HepG2 (cell line): ENCODE results near the gene ARMC3. TPM values are rescaled to one million over a fixed set of nuclear protein-coding genes. Genes with fewer than 3 reads are reported as not detected.

Experiments used
- ATAC-seq: fragments of 200-7000 bp; cut with Tn5 transposase; 3 replicates; pipeline ENCODE4 v1.9.1; 2020; ENCODE audit warnings: mild to moderate bottlenecking, moderate library complexity
- BruUV-seq: library from RNA; stranded (reverse); fragments of 400-500 nt; replicated peaks from 2 replicates; lab custom pipeline; 2021; lab: Mats Ljungman, UMichigan
- CTCF ChIA-PET: fragments of 300-600 bp; formaldehyde crosslinking; extraction: SDS; loops from one replicate; lab custom pipeline; 2021; ENCODE audit warnings: low total read pairs, inconsistent platforms, low intra/inter-chr PET ratio; lab: Yijun Ruan, JAX
- POLR2A ChIA-PET: fragments of 350-600 bp; sonication (Branson Sonifier 250); formaldehyde crosslinking; loops from one replicate; lab custom pipeline; 2020; ENCODE audit warnings: antibody characterized with exemption, inconsistent platforms; lab: Yijun Ruan, JAX
- DNase-seq: peaks from one replicate; pipeline ENCODE4 v3.0.0-alpha.2; 2015; ENCODE audit warnings: low spot score
- FAIRE-seq: peaks from 3 replicates; lab custom pipeline; 2011; peaks lifted over from hg19 to GRCh38; lab: Jason Lieb, UNC
- H2AFZ ChIP-seq: one replicate; pipeline ENCODE4 v1.6.1; 2011; ENCODE audit warnings: low read length, inconsistent platforms
- H3K27ac ChIP-seq: fragments of 300-600 bp; 3 replicates; pipeline ENCODE4 v1.8.0; 2011; ENCODE audit warnings: mixed run types, mild to moderate bottlenecking, mixed read lengths, low read length, inconsistent platforms; ENCODE audit not compliant: insufficient read depth; ENCODE audit errors: extremely low read length
- H3K27me3 ChIP-seq, 2 experiments: fragments of 200-600 bp in 1 of 2; 2 replicates in 1 of 2; 3 replicates in 1 of 2; pipeline versions ENCODE4 v1.6.0 to v1.8.0; 2011; ENCODE audit warnings: low read length in 2 of 2, mild to moderate bottlenecking in 2 of 2, moderate library complexity in 2 of 2, inconsistent platforms in 1 of 2; ENCODE audit not compliant: insufficient read depth in 2 of 2, control insufficient read depth in 1 of 2
- H3K36me3 ChIP-seq, 2 experiments: fragments of 200-600 bp in 1 of 2; replicated peaks in 1 of 2; 2 replicates in 1 of 2; 3 replicates in 1 of 2; pipeline versions ENCODE4 v1.5.1 to v1.8.0; 2011; ENCODE audit warnings: low read length in 2 of 2, inconsistent platforms in 1 of 2; ENCODE audit not compliant: insufficient read depth in 2 of 2, control insufficient read depth in 1 of 2
- H3K4me1 ChIP-seq: 2 replicates; pipeline ENCODE4 v1.5.1; 2012; ENCODE audit warnings: low read length, inconsistent platforms; ENCODE audit not compliant: insufficient read depth
- H3K4me2 ChIP-seq: 2 replicates; pipeline ENCODE4 v1.6.0; 2011; ENCODE audit warnings: low read depth, low read length, inconsistent platforms
- H3K4me3 ChIP-seq, 3 experiments: fragments of 200-600 bp in 1 of 3; sonication (generic), shearing (Covaris generic) in 1 of 3; replicated peaks in 1 of 3; 2 replicates each; pipeline ENCODE4 v1.5.1; 2011 to 2016; ENCODE audit warnings: low read length in 3 of 3, inconsistent platforms in 2 of 3, low read depth in 2 of 3, mild to moderate bottlenecking in 2 of 3, control low read depth in 1 of 3, mixed read lengths in 1 of 3; ENCODE audit not compliant: insufficient read depth in 1 of 3
- H3K79me2 ChIP-seq: one replicate; pipeline ENCODE4 v1.6.1; 2011; ENCODE audit warnings: low read length, inconsistent platforms; ENCODE audit not compliant: insufficient read depth
- H3K9ac ChIP-seq: 2 replicates; pipeline ENCODE4 v1.6.0; 2011; ENCODE audit warnings: mild to moderate bottlenecking, low read depth, low read length, inconsistent platforms; ENCODE audit not compliant: insufficient read depth
- H3K9me3 ChIP-seq: 2 replicates; pipeline ENCODE4 v1.5.1; 2012; ENCODE audit warnings: mild to moderate bottlenecking, low read length
- H4K20me1 ChIP-seq: 2 replicates; pipeline ENCODE4 v1.6.0; 2011; ENCODE audit warnings: inconsistent platforms, mild to moderate bottlenecking, low read length, moderate library complexity; ENCODE audit not compliant: insufficient read depth
- HHEX ChIP-seq: IDR thresholded peaks from 2 replicates; pipeline ENCODE4 v1.6.1; 2016; ENCODE audit warnings: control low read depth
- NFYC ChIP-seq: IDR thresholded peaks from 2 replicates; pipeline ENCODE4 v1.6.1; 2016; ENCODE audit warnings: missing genetic modification reagents, missing compliant biosample characterization
- PHF20 ChIP-seq: sonication (generic); formaldehyde crosslinking; IDR thresholded peaks from 2 replicates; pipeline ENCODE4 v1.5.0; 2020; ENCODE audit warnings: mild to moderate bottlenecking, missing genetic modification reagents
- ZMYM2 ChIP-seq: sonication (generic); formaldehyde crosslinking; IDR thresholded peaks from 2 replicates; pipeline ENCODE4 v1.8.0; 2022; ENCODE audit warnings: mild to moderate bottlenecking, missing genetic modification reagents
- ZNF121 ChIP-seq: sonication (generic); formaldehyde crosslinking; IDR thresholded peaks from 2 replicates; pipeline ENCODE4 v1.5.0; 2020; ENCODE audit warnings: mild to moderate bottlenecking, missing genetic modification reagents
- WGBS: methylation state at CpG from one replicate; pipeline ENCODE4 v1.1.6; 2017; ENCODE audit warnings: low lambda C conversion rate; 5-methylcytosine and 5-hydroxymethylcytosine counted together
- in situ Hi-C: cut with HindIII; loops from 2 replicates; pipeline ENCODE4 v1.10.0; 2017; ENCODE audit warnings: low pct_unique_long_range_greater_than_20kb; ENCODE audit not compliant: extremely low pct_ligation_motif_present
- intact Hi-C: fragments of 100-400 bp; cut with micrococcal nuclease; formaldehyde crosslinking; loops from one replicate; pipeline ENCODE4 v1.10.0; 2022; ENCODE audit not compliant: unreplicated experiment
- polyA plus RNA-seq, 8 experiments: library from polyadenylated mRNA; depleted of rRNA in 3 of 8; stranded (reverse) in 7 of 8; unstranded in 1 of 8; fragments of >200 nt; fragmentation: Illumina TruSeq in 4 of 8; extraction: Trizol in 4 of 8; gene quantifications; 2 replicates each; pipeline versions ENCODE4 v1.2.1 to v1.2.3, GENCODE V29; 2011 to 2016; ENCODE audit warnings: low read depth in 4 of 8, missing spikeins in 1 of 8, mixed read lengths in 1 of 8; ENCODE audit not compliant: insufficient read depth in 1 of 8
- total RNA-seq, 5 experiments: library from RNA; depleted of rRNA; stranded (reverse); fragments of >200 nt; fragmentation: Illumina TruSeq; extraction: Trizol; gene quantifications; 2 replicates each; pipeline ENCODE4 v1.2.3, GENCODE V29; 2016; ENCODE audit warnings: low read depth in 1 of 5
- TF ChIP-seq, protein P1 (sequence below): sonication (generic); formaldehyde crosslinking; IDR thresholded peaks from 2 replicates; pipeline ENCODE4 v1.8.1; 2023; ENCODE audit warnings: mild to moderate bottlenecking, missing genetic modification reagents
- TF ChIP-seq, protein P2 (sequence below): sonication (generic); formaldehyde crosslinking; IDR thresholded peaks from 2 replicates; pipeline ENCODE4 v1.5.0; 2020; ENCODE audit warnings: missing genetic modification reagents, mild to moderate bottlenecking, borderline replicate concordance

Gene ARMC3
- total and polyA plus RNA-seq, 2 of the 13 experiments (the other 11 are each of a cell fraction or from before 2014, with no cell fraction given): not detected

DNA sequence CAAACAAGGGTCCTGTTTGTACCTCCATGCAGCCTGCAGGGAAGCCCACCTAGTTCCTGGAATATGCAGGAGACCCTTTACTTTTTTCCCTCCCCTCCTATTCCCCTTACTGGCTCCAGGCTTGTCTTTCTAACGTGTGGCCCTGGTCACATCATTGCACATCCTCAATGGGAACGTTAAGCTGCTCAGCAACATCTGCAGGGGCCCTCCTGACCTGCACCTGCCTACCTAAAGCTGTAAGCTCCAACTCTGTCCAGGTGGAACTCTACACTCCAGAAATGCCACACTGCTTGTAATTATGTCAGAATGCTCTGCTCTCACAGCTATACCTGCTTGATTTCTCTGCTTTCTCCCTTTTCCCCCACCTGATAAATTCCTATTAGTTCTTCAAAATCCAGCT lies 72.1 kb downstream of the ARMC3 start:
- Histone ChIP-seq H2AFZ (no peak overlapping the region), H3K9me3 (no peaks in the 10 kb centered on the region), H3K79me2 (no peaks in the 10 kb centered on the region), H3K4me2 (no peak overlapping the region), H3K4me3 (no peak overlapping the region), H4K20me1 (no peaks in the 10 kb centered on the region), H3K27me3 (peaks cover 3 to 4% of the 10 kb centered on the region in 2 experiments; a peak in 4 of 5 replicates), H3K4me1 (no peaks in the 10 kb centered on the region), H3K27ac (no peak overlapping the region), H3K9ac (no peak overlapping the region), H3K36me3 (no peaks in the 10 kb centered on the region)
- no peak for TF ChIP-seq NFYC (CRISPR knock-in tag)
- no peak for ATAC-seq
- ChIA-PET CTCF (no interaction called here), POLR2A (no interaction called here)
- DNase-seq: no peak
- intact Hi-C loops (no loop called here), in situ Hi-C loops (no loop called here)
- WGBS: 4% methylated on average over 2 of the region's 2 CpGs
- FAIRE-seq: no peak
- BruUV-seq: no TSS peak

DNA sequence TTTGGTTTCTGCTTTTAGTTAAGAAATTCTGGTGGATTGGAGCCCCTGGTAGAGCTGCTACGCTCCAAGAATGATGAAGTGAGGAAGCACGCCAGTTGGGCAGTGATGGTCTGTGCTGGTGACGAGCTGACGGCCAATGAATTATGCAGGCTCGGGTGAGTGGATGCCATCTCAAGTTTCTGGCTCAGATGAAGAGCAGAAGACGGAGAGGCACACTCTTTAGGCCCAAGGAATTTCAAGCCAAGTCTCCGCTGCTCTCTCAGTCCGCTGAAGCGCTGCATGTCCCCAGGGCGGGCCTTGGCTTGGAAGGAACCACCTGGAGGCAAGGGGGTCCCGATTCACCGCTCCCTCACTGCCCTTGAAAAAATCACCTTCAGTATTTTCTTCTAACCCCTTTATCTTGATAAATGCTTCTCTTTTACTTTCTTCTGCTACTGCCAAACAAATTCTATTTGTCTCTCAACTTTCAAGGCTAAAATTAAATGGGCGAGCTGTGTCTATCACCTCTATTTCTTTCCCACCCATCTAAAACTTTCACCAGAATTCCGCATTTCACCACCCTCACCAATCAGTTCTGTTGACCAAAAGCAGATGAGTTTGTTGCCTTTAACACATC lies 74.2 kb downstream of the ARMC3 start:
- Histone ChIP-seq H3K9me3 (no peaks in the 10 kb centered on the region), H3K4me3 (no peak overlapping the region), H4K20me1 (no peaks in the 10 kb centered on the region), H3K79me2 (no peaks in the 10 kb centered on the region), H3K4me1 (no peaks in the 10 kb centered on the region), H3K4me2 (no peak overlapping the region), H3K27me3 (peaks cover 4 to 7% of the 10 kb centered on the region in 2 experiments; a peak in 4 of 5 replicates), H3K27ac (no peak overlapping the region), H3K36me3 (no peaks in the 10 kb centered on the region), H3K9ac (no peak overlapping the region), H2AFZ (no peak overlapping the region)
- DNase-seq (no peak), FAIRE-seq (no peak), ATAC-seq (no peak)
- in situ Hi-C loops: no loop called here
- intact Hi-C loops: no loop called here
- WGBS: 34% methylated on average over 11 of the region's 14 CpGs
- no TSS peak for BruUV-seq
- POLR2A ChIA-PET: no interaction called here
- TF ChIP-seq, protein P1, sequence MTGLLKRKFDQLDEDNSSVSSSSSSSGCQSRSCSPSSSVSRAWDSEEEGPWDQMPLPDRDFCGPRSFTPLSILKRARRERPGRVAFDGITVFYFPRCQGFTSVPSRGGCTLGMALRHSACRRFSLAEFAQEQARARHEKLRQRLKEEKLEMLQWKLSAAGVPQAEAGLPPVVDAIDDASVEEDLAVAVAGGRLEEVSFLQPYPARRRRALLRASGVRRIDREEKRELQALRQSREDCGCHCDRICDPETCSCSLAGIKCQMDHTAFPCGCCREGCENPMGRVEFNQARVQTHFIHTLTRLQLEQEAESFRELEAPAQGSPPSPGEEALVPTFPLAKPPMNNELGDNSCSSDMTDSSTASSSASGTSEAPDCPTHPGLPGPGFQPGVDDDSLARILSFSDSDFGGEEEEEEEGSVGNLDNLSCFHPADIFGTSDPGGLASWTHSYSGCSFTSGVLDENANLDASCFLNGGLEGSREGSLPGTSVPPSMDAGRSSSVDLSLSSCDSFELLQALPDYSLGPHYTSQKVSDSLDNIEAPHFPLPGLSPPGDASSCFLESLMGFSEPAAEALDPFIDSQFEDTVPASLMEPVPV (CRISPR knock-in tag): no peak
- TF ChIP-seq, protein P2, sequence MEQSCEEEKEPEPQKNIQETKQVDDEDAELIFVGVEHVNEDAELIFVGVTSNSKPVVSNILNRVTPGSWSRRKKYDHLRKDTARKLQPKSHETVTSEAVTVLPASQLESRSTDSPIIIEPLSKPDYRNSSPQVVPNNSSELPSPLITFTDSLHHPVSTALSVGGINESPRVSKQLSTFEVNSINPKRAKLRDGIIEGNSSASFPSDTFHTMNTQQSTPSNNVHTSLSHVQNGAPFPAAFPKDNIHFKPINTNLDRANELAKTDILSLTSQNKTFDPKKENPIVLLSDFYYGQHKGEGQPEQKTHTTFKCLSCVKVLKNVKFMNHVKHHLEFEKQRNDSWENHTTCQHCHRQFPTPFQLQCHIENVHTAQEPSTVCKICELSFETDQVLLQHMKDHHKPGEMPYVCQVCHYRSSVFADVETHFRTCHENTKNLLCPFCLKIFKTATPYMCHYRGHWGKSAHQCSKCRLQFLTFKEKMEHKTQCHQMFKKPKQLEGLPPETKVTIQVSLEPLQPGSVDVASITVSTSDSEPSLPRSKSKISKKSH (CRISPR knock-in tag): no peak
- TF ChIP-seq HHEX (CRISPR knock-in tag) (no peak), ZNF121 (CRISPR knock-in tag) (no peak), PHF20 (CRISPR knock-in tag) (no peak), ZMYM2 (CRISPR knock-in tag) (no peak)
- CTCF ChIA-PET: no interaction called here
